PFSK-1 (cell line): ENCODE results near the gene SF3B3.

Experiments
- FOXP2 ChIP-seq: optimal IDR thresholded peaks from 2 replicates; pipeline ENCODE3; 2011; ENCODE audit warnings: borderline replicate concordance, control low read depth, inconsistent platforms; ENCODE audit not compliant: insufficient read depth; ENCODE audit errors: extremely low read length, extremely low read depth
- POLR2AphosphoS5 ChIP-seq: IDR thresholded peaks from 2 replicates; pipeline ENCODE4 v1.6.1; 2012; ENCODE audit warnings: low read depth, mild to moderate bottlenecking, control low read depth, low read length, moderate library complexity
- SIN3A ChIP-seq: IDR thresholded peaks from 2 replicates; pipeline ENCODE4 v1.6.1; 2012; ENCODE audit warnings: mild to moderate bottlenecking, low read length, moderate library complexity, borderline replicate concordance; ENCODE audit not compliant: insufficient read depth
- TAF1 ChIP-seq: IDR thresholded peaks from 2 replicates; pipeline ENCODE4 v1.6.1; 2012; ENCODE audit warnings: low read length, control low read depth, borderline replicate concordance; ENCODE audit not compliant: insufficient read depth
- TF ChIP-seq, protein P1 (sequence below), 2 experiments: IDR thresholded peaks; 2 replicates each; pipeline versions ENCODE4 v1.6.1 to v1.8.0; 2011 to 2012; ENCODE audit warnings: low read depth in 2 of 2, low read length in 2 of 2, control low read depth in 1 of 2, inconsistent platforms in 1 of 2, mild to moderate bottlenecking in 1 of 2, moderate library complexity in 1 of 2; ENCODE audit not compliant: insufficient read depth in 1 of 2

The SF3B3 gene

DNA sequence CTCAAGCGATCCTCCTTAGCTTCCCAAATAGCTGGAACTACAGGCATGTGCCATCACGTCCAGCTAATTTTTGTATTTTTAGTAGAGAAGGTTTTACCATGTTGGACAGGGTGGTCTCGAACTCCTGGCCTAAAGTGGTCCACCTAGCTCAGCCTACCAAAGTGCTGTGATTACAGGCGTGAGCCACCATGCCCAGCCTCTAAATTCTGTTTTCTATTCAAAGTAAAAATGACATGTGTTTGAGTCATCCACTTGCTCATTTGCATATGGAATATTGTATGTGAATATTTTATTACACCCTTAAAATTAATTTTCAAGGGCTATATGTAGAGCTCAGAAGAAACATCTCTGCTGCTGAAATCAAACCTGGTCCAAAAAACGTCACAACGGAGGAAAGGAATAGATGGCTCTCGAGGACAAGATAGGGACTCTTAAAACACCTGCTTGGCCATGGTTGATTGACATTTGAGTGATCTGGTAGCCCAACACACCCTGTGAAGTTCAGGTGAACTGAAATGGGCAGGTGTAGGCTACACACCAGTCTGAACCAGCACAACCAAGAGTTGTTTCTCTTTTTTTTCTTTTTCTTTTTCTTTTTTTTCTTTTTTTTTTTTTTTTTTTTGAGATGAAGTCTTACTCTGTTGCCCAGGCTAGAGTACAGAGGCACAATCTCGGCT is 51.1 kb downstream of the SF3B3 start:
- TF ChIP-seq SIN3A (no peak), FOXP2 (no peak), POLR2AphosphoS5 (no peak), TAF1 (no peak)
- TF ChIP-seq, protein P1, sequence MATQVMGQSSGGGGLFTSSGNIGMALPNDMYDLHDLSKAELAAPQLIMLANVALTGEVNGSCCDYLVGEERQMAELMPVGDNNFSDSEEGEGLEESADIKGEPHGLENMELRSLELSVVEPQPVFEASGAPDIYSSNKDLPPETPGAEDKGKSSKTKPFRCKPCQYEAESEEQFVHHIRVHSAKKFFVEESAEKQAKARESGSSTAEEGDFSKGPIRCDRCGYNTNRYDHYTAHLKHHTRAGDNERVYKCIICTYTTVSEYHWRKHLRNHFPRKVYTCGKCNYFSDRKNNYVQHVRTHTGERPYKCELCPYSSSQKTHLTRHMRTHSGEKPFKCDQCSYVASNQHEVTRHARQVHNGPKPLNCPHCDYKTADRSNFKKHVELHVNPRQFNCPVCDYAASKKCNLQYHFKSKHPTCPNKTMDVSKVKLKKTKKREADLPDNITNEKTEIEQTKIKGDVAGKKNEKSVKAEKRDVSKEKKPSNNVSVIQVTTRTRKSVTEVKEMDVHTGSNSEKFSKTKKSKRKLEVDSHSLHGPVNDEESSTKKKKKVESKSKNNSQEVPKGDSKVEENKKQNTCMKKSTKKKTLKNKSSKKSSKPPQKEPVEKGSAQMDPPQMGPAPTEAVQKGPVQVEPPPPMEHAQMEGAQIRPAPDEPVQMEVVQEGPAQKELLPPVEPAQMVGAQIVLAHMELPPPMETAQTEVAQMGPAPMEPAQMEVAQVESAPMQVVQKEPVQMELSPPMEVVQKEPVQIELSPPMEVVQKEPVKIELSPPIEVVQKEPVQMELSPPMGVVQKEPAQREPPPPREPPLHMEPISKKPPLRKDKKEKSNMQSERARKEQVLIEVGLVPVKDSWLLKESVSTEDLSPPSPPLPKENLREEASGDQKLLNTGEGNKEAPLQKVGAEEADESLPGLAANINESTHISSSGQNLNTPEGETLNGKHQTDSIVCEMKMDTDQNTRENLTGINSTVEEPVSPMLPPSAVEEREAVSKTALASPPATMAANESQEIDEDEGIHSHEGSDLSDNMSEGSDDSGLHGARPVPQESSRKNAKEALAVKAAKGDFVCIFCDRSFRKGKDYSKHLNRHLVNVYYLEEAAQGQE (IDR thresholded peaks at IDR 0.05; ENCODE audit: insufficient read depth in 1 of 2, low read depth in 2 of 2, low read length in 2 of 2) = no peak

- no peak for TF ChIP-seq POLR2AphosphoS5
Observed at GRCh38 chr16:70575376-70575775, 51.8 kb downstream of the SF3B3 start.

DNA sequence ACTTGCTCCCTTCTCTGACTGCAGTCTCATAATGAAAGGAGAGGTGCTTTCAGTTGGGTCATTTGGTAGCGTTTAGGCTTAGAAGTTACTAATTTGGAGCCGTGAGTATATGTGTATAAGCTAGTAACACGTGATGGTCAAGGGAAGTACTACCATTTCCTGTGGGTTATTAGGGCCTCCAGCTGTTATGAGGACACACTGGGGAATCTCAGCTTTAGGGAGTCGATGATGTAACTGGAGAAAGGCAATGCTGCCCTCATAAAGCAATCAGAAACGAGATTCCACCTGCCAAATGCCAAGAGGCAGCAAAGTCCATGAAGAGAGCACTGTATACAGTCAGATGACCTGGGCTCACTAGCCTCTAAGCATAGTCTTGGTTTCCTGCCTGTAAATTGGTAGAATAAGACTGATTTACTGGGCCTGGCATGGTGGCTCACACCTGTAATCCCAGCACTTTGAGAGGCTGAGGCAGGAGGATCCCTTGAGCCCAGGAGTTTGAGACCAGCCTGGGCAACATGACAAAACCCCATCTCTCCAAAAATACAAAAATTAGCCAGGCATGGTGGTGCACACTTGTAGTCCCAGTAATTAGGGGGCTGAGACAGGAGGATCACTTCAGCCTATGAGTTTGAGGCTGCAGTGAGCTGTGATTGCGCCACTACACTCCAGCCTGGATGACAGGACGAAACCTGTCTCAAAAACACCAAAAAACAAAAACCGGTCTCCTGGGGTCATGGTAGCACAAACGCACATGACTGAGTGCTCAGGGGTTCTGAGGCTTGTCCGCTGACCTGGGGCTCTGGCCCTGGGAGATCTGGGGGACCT is 53.0 kb downstream of the SF3B3 start:
- TF ChIP-seq POLR2AphosphoS5 = peak; percentile 31; the same call in 1 of the 2 replicates
- no peak for TF ChIP-seq TAF1
- no peak for TF ChIP-seq FOXP2

DNA sequence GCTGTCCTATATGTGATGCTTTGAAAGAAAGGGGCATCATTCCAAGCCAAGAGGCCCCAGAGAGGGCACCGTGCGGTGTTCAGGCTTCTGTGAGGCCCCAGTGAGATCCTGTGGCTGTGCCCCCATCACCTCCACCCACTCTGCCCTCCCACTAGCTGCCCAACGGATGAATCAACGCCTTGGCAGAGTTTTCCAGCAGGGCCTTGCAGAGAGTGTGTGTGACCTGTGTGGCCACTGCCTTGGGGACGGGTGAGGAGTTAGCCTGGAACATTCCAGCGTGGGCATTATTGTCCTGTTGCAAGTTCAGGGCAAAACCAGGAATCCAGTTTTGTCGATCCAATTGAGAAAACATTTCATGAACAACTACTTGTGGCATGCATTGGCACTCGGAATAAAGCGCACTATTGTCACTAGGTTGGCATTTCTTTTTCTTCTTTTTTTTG is 53.7 kb downstream of the SF3B3 start:
- TF ChIP-seq POLR2AphosphoS5 (no peak), FOXP2 (no peak), TAF1 (no peak), SIN3A (no peak)
- TF ChIP-seq, protein P1 (IDR thresholded peaks at IDR 0.05; ENCODE audit: insufficient read depth in 1 of 2, low read depth in 2 of 2, low read length in 2 of 2) = no peak

- TF ChIP-seq SIN3A = no peak
- no peak for TF ChIP-seq TAF1
- TF ChIP-seq, protein P1 (IDR thresholded peaks at IDR 0.05; ENCODE audit: insufficient read depth in 1 of 2, low read depth in 2 of 2, low read length in 2 of 2) = no peak
- no peak for TF ChIP-seq FOXP2
- no peak for TF ChIP-seq POLR2AphosphoS5
Observed at GRCh38 chr16:70578035-70578434, 54.4 kb downstream of the SF3B3 start.

- TF ChIP-seq FOXP2 = no peak
- no peak for TF ChIP-seq POLR2AphosphoS5
- no peak for TF ChIP-seq SIN3A
- TF ChIP-seq, protein P1 (IDR thresholded peaks at IDR 0.05; ENCODE audit: insufficient read depth in 1 of 2, low read depth in 2 of 2, low read length in 2 of 2) = no peak
- no peak for TF ChIP-seq TAF1
Observed at GRCh38 chr16:70579248-70579647, 55.6 kb downstream of the SF3B3 start.
